Lower leg skin (tissue), 3 donors: Measurements from ENCODE around the gene DUSP19.

Source experiments
- CTCF ChIP-seq, 3 donors: fragments of 450-650 bp; IDR thresholded peaks; one replicate each; pipeline ENCODE4 v1.5.1; 2016; ENCODE audit warnings: antibody characterized with exemption in 3 of 3, mild to moderate bottlenecking in 3 of 3, moderate library complexity in 2 of 3
- POLR2A ChIP-seq, 2 donors: fragments of 450-650 bp; IDR thresholded peaks; one replicate each; pipeline ENCODE4 v1.6.1; 2016 to 2017; ENCODE audit warnings: antibody characterized with exemption in 2 of 2, mild to moderate bottlenecking in 1 of 2, moderate library complexity in 1 of 2

DNA sequence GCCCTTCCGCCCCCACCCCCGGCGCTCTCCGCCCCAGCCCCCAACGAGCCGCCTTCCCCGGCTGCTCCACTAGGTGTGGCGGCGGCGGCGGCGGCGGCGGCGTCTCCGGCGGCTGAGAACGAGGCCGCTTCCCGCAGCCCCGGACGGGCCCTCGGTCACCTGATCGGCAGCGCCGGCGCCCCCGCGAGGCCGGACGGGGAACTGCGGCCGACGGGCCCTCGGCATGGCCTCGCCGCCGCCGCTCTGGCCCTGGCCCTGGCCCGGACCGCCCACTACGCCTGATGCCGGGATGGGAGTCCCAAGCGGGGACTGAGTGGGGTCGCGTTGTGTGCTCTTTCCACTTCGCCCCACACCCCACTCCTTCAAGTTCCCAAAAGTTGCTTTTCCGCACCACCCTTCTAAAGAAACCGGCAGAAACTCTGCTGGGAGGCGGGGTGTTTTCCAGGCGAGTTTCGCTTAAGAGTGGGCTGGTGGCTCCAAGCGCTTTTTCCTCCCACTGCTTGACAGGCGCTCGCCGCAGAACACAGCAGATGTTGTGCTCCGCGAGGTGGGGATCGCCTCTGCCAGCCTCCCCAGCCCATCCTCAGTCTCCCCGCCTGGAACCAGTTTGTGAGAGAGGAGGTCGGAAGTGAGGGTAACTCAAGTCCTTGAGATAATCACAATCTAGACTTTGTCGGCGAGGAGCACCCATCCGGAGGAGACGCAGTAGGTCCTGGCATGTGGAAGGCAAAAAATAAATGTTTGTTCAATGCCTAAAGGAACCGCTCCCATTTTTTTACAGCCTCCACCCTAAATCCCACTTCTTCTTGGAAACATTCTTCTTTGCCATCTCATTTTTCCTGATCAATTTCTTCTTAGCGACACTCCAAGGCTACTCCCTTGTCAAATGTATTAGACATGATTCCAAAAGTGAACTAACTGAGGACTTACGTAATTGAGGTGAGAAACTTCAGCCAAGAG lies 39.9 kb upstream of the DUSP19 start, which contains the start of gene NCKAP1:
- no peak for TF ChIP-seq CTCF (IDR thresholded peaks at IDR 0.05)
- no peak for TF ChIP-seq POLR2A (IDR thresholded peaks at IDR 0.05)
